ENCODE results near the gene RDM1. TPM values are rescaled to one million over a fixed set of nuclear protein-coding genes. Genes with fewer than 3 reads are reported as not detected.

Gene RDM1
- total and polyA plus RNA-seq, 2 of the 4 experiments (the other 2 are of a cell fraction): 0.18 TPM; not detected in 1

DNA sequence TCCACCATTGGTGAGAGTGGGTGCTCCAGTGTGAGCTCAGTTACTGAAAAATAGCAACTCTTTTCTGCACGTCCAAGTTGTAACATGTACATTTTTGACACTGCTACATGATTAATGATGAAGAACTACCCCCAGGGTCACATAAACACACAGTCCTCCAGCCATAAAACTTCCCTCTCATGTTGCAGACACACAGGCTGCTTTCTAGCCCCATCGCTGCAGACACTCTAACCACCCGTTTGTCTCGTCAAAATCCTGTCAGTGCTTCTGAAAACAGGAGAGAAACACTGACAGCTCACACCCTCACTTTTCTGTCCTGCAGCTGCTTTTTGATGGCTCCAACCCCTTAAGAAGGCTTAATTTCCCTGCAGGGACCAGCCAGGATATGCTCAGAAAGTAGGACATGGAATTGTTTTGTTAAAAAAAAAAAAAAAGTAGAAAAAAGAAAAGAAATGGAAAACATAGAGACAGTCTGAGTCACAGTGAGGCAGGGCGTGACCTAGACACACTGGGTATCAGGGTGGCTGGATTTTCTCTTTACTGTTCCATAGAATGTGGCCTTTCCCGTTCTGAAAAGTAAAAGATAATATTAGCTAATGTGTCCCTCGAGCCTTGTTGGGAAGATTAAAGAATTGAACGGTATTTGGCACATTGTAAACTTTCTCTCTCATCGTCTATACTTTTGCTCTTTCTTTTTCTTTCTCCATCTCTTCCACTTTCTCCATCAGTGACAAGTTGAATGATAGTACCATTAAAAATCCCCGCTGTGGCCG is 29.7 kb downstream of the RDM1 start:
- Histone ChIP-seq H3K9me1 (ENCODE audit: insufficient read depth, low read length) (no peaks in the 10 kb centered on the region), H2BK15ac (ENCODE audit: low read depth, low read length) (no peak overlapping the region), H3K4me3 (ENCODE audit: insufficient read depth, low read depth, low read length) (no peak overlapping the region), H2BK20ac (ENCODE audit: low read depth, low read length) (no peak overlapping the region), H2BK5ac (ENCODE audit: low read depth, low read length, poor library complexity, severe bottlenecking) (no peak overlapping the region), H3K23ac (ENCODE audit: low read depth, low read length) (no peak overlapping the region), H2BK120ac (ENCODE audit: low read depth, low read length) (no peak overlapping the region), H3K79me1 (ENCODE audit: low read depth in 1 of 2, low read length in 2 of 2) (no peaks in the 10 kb centered on the region), H3K4me2 (ENCODE audit: low read depth, low read length) (no peak overlapping the region), H4K8ac (ENCODE audit: low read depth in 2 of 2, low read length in 2 of 2) (no peak overlapping the region), H2AK5ac (ENCODE audit: low read depth, low read length) (no peak overlapping the region), H3K9me3 (ENCODE audit: control insufficient read depth, insufficient read depth, low read length) (no peaks in the 10 kb centered on the region), H3K9ac (ENCODE audit: low read depth, low read length) (no peak overlapping the region), H3K18ac (ENCODE audit: low read depth, low read length) (no peak overlapping the region), H4K5ac (ENCODE audit: low read depth, low read length) (no peak overlapping the region), H3K27ac (ENCODE audit: insufficient read depth, low read length) (no peak overlapping the region), H4K91ac (ENCODE audit: insufficient read depth, low read depth, low read length) (no peak overlapping the region), H3K27me3 (ENCODE audit: control insufficient read depth, insufficient read depth, low read length) (peaks cover 5% of the 10 kb centered on the region), H3K56ac (ENCODE audit: extremely low read depth, insufficient read depth, low read length) (no peak overlapping the region), H3K36me3 (ENCODE audit: control insufficient read depth, insufficient read depth, low read length) (no peaks in the 10 kb centered on the region), H3K4ac (ENCODE audit: low read depth, low read length) (no peak overlapping the region), H3K14ac (replicated peaks; ENCODE audit: low read depth, low read length) (no peak overlapping the region), H2AK9ac (replicated peaks; ENCODE audit: low read depth, low read length, poor library complexity) (no peak overlapping the region), H3K4me1 (ENCODE audit: control insufficient read depth, insufficient read depth, low read length) (no peaks in the 10 kb centered on the region), H2AFZ (replicated peaks; ENCODE audit: low read length, poor library complexity) (no peak overlapping the region), H4K20me1 (ENCODE audit: insufficient read depth, low read length) (no peaks in the 10 kb centered on the region)
- DNase-seq: no peak
- BruUV-seq (replicated peaks): no TSS peak
- ChIA-PET POLR2A (ENCODE audit: unreplicated experiment) (no interaction called here), CTCF (no interaction called here)
- TF ChIP-seq MAFK (IDR thresholded peaks at IDR 0.05; ENCODE audit: low read depth, low read length) (no peak), POLR2A (IDR thresholded peaks at IDR 0.05; ENCODE audit: low read depth, low read length) (no peak), NFE2L2 (IDR thresholded peaks at IDR 0.05; ENCODE audit: low read depth, low read length) (no peak), CHD1 (IDR thresholded peaks at IDR 0.05; ENCODE audit: low read depth, low read length) (no peak), RFX5 (IDR thresholded peaks at IDR 0.05; ENCODE audit: low read depth, low read length) (no peak), MXI1 (IDR thresholded peaks at IDR 0.05; ENCODE audit: borderline replicate concordance, low read depth, low read length) (no peak), CEBPB (IDR thresholded peaks at IDR 0.05; ENCODE audit: low read depth, low read length) (no peak), BHLHE40 (IDR thresholded peaks at IDR 0.05; ENCODE audit: low read depth, low read length) (no peak), RAD21 (IDR thresholded peaks at IDR 0.05; ENCODE audit: low read length) (no peak), RCOR1 (IDR thresholded peaks at IDR 0.05; ENCODE audit: insufficient replicate concordance, low read length) (no peak), SMC3 (IDR thresholded peaks at IDR 0.05; ENCODE audit: low read depth, low read length) (no peak)
- TF ChIP-seq, protein P1, sequence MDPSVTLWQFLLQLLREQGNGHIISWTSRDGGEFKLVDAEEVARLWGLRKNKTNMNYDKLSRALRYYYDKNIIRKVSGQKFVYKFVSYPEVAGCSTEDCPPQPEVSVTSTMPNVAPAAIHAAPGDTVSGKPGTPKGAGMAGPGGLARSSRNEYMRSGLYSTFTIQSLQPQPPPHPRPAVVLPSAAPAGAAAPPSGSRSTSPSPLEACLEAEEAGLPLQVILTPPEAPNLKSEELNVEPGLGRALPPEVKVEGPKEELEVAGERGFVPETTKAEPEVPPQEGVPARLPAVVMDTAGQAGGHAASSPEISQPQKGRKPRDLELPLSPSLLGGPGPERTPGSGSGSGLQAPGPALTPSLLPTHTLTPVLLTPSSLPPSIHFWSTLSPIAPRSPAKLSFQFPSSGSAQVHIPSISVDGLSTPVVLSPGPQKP (IDR thresholded peaks at IDR 0.05; ENCODE audit: borderline replicate concordance, low read depth, low read length): no peak
- TF ChIP-seq, protein P2, sequence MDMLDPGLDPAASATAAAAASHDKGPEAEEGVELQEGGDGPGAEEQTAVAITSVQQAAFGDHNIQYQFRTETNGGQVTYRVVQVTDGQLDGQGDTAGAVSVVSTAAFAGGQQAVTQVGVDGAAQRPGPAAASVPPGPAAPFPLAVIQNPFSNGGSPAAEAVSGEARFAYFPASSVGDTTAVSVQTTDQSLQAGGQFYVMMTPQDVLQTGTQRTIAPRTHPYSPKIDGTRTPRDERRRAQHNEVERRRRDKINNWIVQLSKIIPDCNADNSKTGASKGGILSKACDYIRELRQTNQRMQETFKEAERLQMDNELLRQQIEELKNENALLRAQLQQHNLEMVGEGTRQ (IDR thresholded peaks at IDR 0.05; ENCODE audit: low read depth, low read length): no peak
- TF ChIP-seq, protein P3, sequence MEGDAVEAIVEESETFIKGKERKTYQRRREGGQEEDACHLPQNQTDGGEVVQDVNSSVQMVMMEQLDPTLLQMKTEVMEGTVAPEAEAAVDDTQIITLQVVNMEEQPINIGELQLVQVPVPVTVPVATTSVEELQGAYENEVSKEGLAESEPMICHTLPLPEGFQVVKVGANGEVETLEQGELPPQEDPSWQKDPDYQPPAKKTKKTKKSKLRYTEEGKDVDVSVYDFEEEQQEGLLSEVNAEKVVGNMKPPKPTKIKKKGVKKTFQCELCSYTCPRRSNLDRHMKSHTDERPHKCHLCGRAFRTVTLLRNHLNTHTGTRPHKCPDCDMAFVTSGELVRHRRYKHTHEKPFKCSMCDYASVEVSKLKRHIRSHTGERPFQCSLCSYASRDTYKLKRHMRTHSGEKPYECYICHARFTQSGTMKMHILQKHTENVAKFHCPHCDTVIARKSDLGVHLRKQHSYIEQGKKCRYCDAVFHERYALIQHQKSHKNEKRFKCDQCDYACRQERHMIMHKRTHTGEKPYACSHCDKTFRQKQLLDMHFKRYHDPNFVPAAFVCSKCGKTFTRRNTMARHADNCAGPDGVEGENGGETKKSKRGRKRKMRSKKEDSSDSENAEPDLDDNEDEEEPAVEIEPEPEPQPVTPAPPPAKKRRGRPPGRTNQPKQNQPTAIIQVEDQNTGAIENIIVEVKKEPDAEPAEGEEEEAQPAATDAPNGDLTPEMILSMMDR (conservative IDR thresholded peaks at IDR 0.05; ENCODE audit: low read depth, low read length): no peak
- ATAC-seq (ENCODE audit: low read depth): no peak
- dilution Hi-C loops (cut with HindIII; ENCODE audit: low sequenced_read_pairs, unreplicated experiment): no loop called here
- in situ Hi-C loops (cut with MboI; ENCODE audit: low sequenced_read_pairs): no loop called here
- intact Hi-C loops (cut with micrococcal nuclease): no loop called here
- 23% methylated on average over 4 of the region's 11 CpGs; no CpG with 5 or more reads in 1 of the 2 experiments for WGBS, 2 experiments (ENCODE audit: extremely low coverage in 2 of 2, insufficient read length in 1 of 2)
